C4-2B (cell line): ENCODE data around the gene CLGN.
"Not testable (repeated sequence)": the region's sequence is repeated elsewhere in the genome, so short reads cannot be mapped to it uniquely, and the experiment has no call there.

Source experiments
- H3K27ac ChIP-seq: fragments of 450-650 bp; 2 replicates; pipeline ENCODE4 v1.5.1; 2017
- CTCF ChIP-seq: fragments of 450-650 bp; conservative IDR thresholded peaks from 2 replicates; pipeline ENCODE4 v1.5.1; 2017; ENCODE audit warnings: mild to moderate bottlenecking
- ZFX ChIP-seq: fragments of 450-650 bp; IDR thresholded peaks from 2 replicates; pipeline ENCODE4 v1.6.1; 2017

CLGN gene

DNA sequence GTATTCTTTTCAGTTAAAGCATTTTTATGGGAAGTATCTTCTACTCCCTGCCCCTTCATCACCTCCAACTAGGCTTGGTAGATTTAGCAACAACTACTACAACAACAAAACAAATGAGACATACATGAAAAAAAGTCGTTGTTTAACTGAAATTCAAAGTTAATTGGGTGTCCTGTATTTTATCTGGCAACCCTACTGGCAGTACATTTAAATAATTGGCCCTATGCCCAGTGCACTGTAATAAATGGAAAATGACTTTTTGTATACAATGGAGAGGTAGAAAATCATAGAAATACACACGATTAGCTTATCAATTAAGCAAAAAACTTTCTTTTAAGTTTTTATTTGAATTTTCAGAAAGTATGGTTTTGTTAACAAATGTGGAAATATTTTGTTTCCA lies 21.4 kb upstream of the CLGN start:
- no peak for TF ChIP-seq CTCF
- no peak for TF ChIP-seq ZFX
- H3K27ac ChIP-seq = no peak overlapping the region

DNA sequence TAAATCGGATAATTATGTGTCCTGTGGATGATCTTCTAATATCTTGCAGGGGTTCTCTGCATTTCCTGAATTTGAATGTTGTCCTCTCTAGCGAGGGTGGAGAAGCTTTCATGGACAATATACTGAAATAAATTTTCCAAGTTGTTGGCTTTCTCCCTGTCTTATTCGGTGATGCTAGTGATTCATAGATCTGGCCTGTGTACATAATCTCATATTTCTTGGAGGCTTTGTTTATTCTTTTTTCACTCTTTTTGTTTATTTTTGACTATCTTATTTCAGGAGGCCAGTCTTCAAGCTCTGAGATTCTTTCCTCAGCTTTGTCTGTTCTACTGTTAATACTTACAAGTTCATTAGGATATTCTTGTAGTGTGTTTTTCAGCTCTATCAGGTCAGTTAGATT lies 20.7 kb upstream of the CLGN start:
- peak overlapping the region; percentile 52; the same call in 1 of the 2 replicates for H3K27ac ChIP-seq
- TF ChIP-seq ZFX (no peak), CTCF (no peak)

DNA sequence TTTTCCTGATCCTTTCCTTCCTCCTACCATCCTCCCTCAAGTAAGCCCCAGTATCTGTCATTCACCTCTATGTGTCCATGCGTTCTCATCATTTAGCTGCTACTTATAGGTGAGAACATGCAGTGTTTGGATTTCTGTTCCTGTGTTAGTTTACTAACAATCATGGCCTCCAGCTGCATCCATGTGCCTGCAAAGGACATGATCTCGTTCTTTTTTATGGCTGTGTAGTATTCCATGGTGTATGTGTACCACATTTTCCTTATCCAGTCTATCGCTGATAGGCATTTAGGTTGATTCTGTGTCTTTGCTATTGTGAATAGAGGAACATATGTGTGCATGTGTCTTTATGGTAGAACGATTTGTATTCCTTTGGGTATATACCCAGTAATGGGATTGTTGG lies 16.9 kb upstream of the CLGN start:
- H3K27ac ChIP-seq = peak overlapping the region; percentile 84

GRCh38 chr4:140439644-140440142 lies 12.2 kb upstream of the CLGN start:
- no peak for TF ChIP-seq ZFX
- TF ChIP-seq CTCF = no peak
- no peak overlapping the region for H3K27ac ChIP-seq

- peak overlapping the region; percentile 72 for H3K27ac ChIP-seq
- TF ChIP-seq ZFX (no peak), CTCF (peak; percentile 33)
These were observed 547 bp upstream of the CLGN start for GRCh38 chr4:140427919-140428471.

DNA sequence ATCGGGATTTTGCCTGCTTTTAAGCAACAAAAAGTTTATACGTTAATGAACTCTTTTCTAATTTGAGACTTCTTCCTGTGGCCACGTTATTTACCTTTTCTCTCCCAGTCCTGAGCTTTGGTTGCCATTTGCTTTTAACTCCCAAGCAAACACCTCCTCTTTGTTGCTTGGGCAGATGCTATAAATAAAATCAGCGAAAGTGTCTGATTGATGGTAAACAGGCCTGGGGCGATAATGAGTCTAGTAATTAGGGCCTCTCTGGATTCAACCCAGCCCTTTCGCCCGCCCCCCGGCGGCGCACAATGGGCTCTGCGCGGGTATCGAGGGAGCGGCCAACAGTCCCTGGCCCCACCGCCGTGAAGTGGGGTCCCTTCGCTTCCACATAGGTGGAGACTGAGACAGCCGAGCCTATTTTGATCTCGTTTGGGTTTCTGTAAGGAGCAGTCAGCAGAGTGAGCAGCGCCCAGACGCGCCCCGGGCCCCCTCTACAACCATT lies 790 bp downstream of the CLGN start:
- TF ChIP-seq CTCF (no peak), ZFX (no peak)
- H3K27ac ChIP-seq = peak overlapping the region; percentile 72

DNA sequence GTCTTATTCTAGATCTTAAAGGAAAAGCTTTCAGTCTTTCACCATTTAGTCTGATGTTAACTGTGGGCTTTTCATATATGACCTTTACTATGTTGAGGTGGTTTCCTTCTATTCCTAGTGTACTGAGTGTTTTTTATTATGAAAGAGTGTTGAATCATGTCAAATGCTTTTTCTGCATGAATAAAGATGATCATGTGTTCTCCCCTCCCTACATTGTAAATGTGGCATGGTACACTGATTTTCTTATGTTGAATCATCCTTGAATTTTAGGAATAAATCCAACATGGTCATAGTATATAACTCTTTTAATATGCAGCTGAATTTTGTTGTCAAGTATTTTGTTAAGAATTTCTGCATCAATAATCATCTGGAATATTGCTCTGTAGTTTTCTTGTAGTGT lies 4.3 kb downstream of the CLGN start:
- TF ChIP-seq ZFX (no peak), CTCF (no peak)
- no peak overlapping the region for H3K27ac ChIP-seq

- H3K27ac ChIP-seq = not testable (repeated sequence)
These were observed 14.1 kb downstream of the CLGN start for GRCh38 chr4:140413130-140413969.
